SK-N-SH (cell line): ENCODE results near the gene FOXA2. TPM values are rescaled to one million over a fixed set of nuclear protein-coding genes. Genes with fewer than 3 reads are reported as not detected.

Source experiments
- CTCF ChIA-PET: fragments of 300-600, 350-600 bp; formaldehyde crosslinking; extraction: SDS; loops from one replicate; lab custom pipeline; 2021; lab: Yijun Ruan, JAX
- POLR2A ChIA-PET: fragments of 350-600 bp; sonication (Branson Sonifier 250); formaldehyde crosslinking; extraction: SDS; loops from one replicate; lab custom pipeline; 2020; ENCODE audit warnings: antibody characterized with exemption, inconsistent platforms; lab: Yijun Ruan, JAX
- DNase-seq: peaks from one replicate; pipeline ENCODE4 v3.0.0; 2012
- H2AFZ ChIP-seq: fragments of 200-600 bp; sonication (generic); 2 replicates; pipeline ENCODE4 v1.8.1; 2016; ENCODE audit warnings: antibody characterized with exemption, mild to moderate bottlenecking, low read depth
- H3F3A ChIP-seq: fragments of 200-600 bp; sonication (generic); replicated peaks from 2 replicates; pipeline ENCODE3; 2016; ENCODE audit warnings: antibody characterized with exemption, mild to moderate bottlenecking; ENCODE audit not compliant: insufficient read depth
- H3K27ac ChIP-seq, 2 experiments: fragments of 200-500 bp in 1 of 2; fragments of 200-600 bp in 1 of 2; sonication (Bioruptor generic) in 1 of 2; sonication (generic), shearing (Covaris generic) in 1 of 2; 2 replicates each; pipeline versions ENCODE4 v1.5.1 to v1.6.1; 2014 to 2016; ENCODE audit warnings: low read depth in 2 of 2, inconsistent platforms in 1 of 2, low read length in 1 of 2, mild to moderate bottlenecking in 1 of 2, mixed read lengths in 1 of 2
- H3K27me3 ChIP-seq: fragments of 200-600 bp; sonication (generic), shearing (Covaris generic); 2 replicates; pipeline ENCODE4 v1.6.1; 2016; ENCODE audit warnings: mixed run types; ENCODE audit not compliant: insufficient read depth
- H3K36me3 ChIP-seq, 2 experiments: fragments of 200-500 bp in 1 of 2; fragments of 200-600 bp in 1 of 2; sonication (Bioruptor generic) in 1 of 2; sonication (generic) in 1 of 2; replicated peaks in 1 of 2; 2 replicates each; pipeline versions ENCODE3 to v1.5.1; 2014 to 2016; ENCODE audit warnings: low read length in 1 of 2, mild to moderate bottlenecking in 1 of 2; ENCODE audit not compliant: insufficient read depth in 2 of 2, control insufficient read depth in 1 of 2
- H3K4me1 ChIP-seq, 2 experiments: fragments of 200-500 bp in 1 of 2; fragments of 200-600 bp in 1 of 2; sonication (Bioruptor generic) in 1 of 2; sonication (generic), shearing (Covaris generic) in 1 of 2; 2 replicates each; pipeline versions ENCODE4 v1.5.1 to v1.6.1; 2014 to 2016; ENCODE audit warnings: low read depth in 1 of 2, low read length in 1 of 2, mixed run types in 1 of 2; ENCODE audit not compliant: insufficient read depth in 2 of 2, control insufficient read depth in 1 of 2
- H3K4me2 ChIP-seq: fragments of 200-600 bp; sonication (generic), shearing (Covaris generic); 2 replicates; pipeline ENCODE4 v1.6.1; 2017; ENCODE audit warnings: mixed run types
- H3K4me3 ChIP-seq, 2 experiments: fragments of 200-500 bp in 1 of 2; fragments of 200-600 bp in 1 of 2; sonication (Bioruptor generic) in 1 of 2; sonication (generic), shearing (Covaris generic) in 1 of 2; 2 replicates each; pipeline versions ENCODE4 v1.5.1 to v1.8.1; 2014 to 2016; ENCODE audit warnings: low read depth in 2 of 2, inconsistent platforms in 1 of 2, low read length in 1 of 2, mild to moderate bottlenecking in 1 of 2, mixed read lengths in 1 of 2, moderate library complexity in 1 of 2
- H3K79me2 ChIP-seq: fragments of 200-600 bp; sonication (generic); 2 replicates; pipeline ENCODE4 v1.8.1; 2017; ENCODE audit warnings: mild to moderate bottlenecking; ENCODE audit not compliant: insufficient read depth
- H3K9ac ChIP-seq: fragments of 200-600 bp; sonication (generic); 2 replicates; pipeline ENCODE4 v1.6.1; 2017; ENCODE audit warnings: mixed run types
- H3K9me2 ChIP-seq: fragments of 200-600 bp; sonication (generic); 2 replicates; pipeline ENCODE4 v1.6.1; 2017; ENCODE audit warnings: mixed run types
- H3K9me3 ChIP-seq: fragments of 200-600 bp; sonication (generic); 2 replicates; pipeline ENCODE4 v1.6.1; 2017; ENCODE audit warnings: mixed run types, mild to moderate bottlenecking, moderate library complexity
- H4K20me1 ChIP-seq: fragments of 200-600 bp; sonication (generic); 2 replicates; pipeline ENCODE4 v1.6.1; 2017; ENCODE audit warnings: mild to moderate bottlenecking, mixed run types; ENCODE audit not compliant: insufficient read depth
- CHD2 ChIP-seq: fragments of 150-350 bp; IDR thresholded peaks from 2 replicates; pipeline ENCODE4 v1.6.1; 2018; ENCODE audit warnings: low read length; ENCODE audit not compliant: partially characterized antibody
- EZH2phosphoT487 ChIP-seq: fragments of 200-600 bp; sonication (generic); IDR thresholded peaks from 2 replicates; pipeline ENCODE4 v1.6.1; 2017; ENCODE audit warnings: low read depth, mixed run types, mild to moderate bottlenecking, antibody characterized with exemption, moderate library complexity, borderline replicate concordance
- FOSL2 ChIP-seq: IDR thresholded peaks from 2 replicates; pipeline ENCODE4 v1.4.0; 2012; ENCODE audit warnings: low read depth, mild to moderate bottlenecking, moderate library complexity, borderline replicate concordance
- FOXM1 ChIP-seq: IDR thresholded peaks from 2 replicates; pipeline ENCODE4 v1.4.0; 2012; ENCODE audit warnings: low read depth, mild to moderate bottlenecking
- JUND ChIP-seq: IDR thresholded peaks from 2 replicates; pipeline ENCODE4 v1.4.0; 2012
- MEF2A ChIP-seq: IDR thresholded peaks from 2 replicates; pipeline ENCODE4 v1.4.0; 2012; ENCODE audit warnings: low read depth, borderline replicate concordance
- RAD21 ChIP-seq: IDR thresholded peaks from 2 replicates; pipeline ENCODE4 v1.6.1; 2012; ENCODE audit warnings: mild to moderate bottlenecking, low read length
- RFX5 ChIP-seq: IDR thresholded peaks from 2 replicates; pipeline ENCODE4 v1.6.1; 2012; ENCODE audit warnings: mild to moderate bottlenecking, improper control_type of control experiment, low read length
- SMC3 ChIP-seq: IDR thresholded peaks from 2 replicates; pipeline ENCODE4 v1.6.1; 2012; ENCODE audit warnings: low read depth, low read length, improper control_type of control experiment
- TAF1 ChIP-seq: IDR thresholded peaks from 2 replicates; pipeline ENCODE4 v1.6.1; 2012; ENCODE audit warnings: low read depth, mild to moderate bottlenecking, low read length, moderate library complexity, borderline replicate concordance
- TEAD4 ChIP-seq: IDR thresholded peaks from 2 replicates; pipeline ENCODE4 v1.4.0; 2012; ENCODE audit warnings: mild to moderate bottlenecking, borderline replicate concordance; ENCODE audit not compliant: insufficient read depth
- YY1 ChIP-seq: IDR thresholded peaks from 2 replicates; pipeline ENCODE4 v1.4.0; 2012; ENCODE audit warnings: low read depth, mild to moderate bottlenecking
- WGBS: methylation state at CpG from one replicate; pipeline ENCODE4 v1.1.6; 2017; ENCODE audit warnings: low lambda C conversion rate; 5-methylcytosine and 5-hydroxymethylcytosine counted together
- polyA plus RNA-seq, 3 experiments: library from polyadenylated mRNA; depleted of rRNA; stranded (reverse); fragments of >200 nt; gene quantifications; 2 replicates each; pipeline ENCODE4 v1.2.3, GENCODE V29; 2012
- TF ChIP-seq, protein P1 (sequence below): fragments of 150-350 bp; IDR thresholded peaks from 2 replicates; pipeline ENCODE4 v1.6.1; 2017; ENCODE audit warnings: antibody characterized with exemption, low read length, low read depth, borderline replicate concordance
- TF ChIP-seq, protein P2 (sequence below): IDR thresholded peaks from 2 replicates; pipeline ENCODE4 v1.4.0; 2012; ENCODE audit warnings: low read depth, borderline replicate concordance
- TF ChIP-seq, protein P3 (sequence below): fragments of 150-350 bp; IDR thresholded peaks from 2 replicates; pipeline ENCODE4 v1.6.1; 2016; ENCODE audit warnings: mild to moderate bottlenecking, low read depth, low read length

The FOXA2 gene
- polyA plus RNA-seq, 1 of the 3 experiments (the other 2 are of a cell fraction): not detected

DNA sequence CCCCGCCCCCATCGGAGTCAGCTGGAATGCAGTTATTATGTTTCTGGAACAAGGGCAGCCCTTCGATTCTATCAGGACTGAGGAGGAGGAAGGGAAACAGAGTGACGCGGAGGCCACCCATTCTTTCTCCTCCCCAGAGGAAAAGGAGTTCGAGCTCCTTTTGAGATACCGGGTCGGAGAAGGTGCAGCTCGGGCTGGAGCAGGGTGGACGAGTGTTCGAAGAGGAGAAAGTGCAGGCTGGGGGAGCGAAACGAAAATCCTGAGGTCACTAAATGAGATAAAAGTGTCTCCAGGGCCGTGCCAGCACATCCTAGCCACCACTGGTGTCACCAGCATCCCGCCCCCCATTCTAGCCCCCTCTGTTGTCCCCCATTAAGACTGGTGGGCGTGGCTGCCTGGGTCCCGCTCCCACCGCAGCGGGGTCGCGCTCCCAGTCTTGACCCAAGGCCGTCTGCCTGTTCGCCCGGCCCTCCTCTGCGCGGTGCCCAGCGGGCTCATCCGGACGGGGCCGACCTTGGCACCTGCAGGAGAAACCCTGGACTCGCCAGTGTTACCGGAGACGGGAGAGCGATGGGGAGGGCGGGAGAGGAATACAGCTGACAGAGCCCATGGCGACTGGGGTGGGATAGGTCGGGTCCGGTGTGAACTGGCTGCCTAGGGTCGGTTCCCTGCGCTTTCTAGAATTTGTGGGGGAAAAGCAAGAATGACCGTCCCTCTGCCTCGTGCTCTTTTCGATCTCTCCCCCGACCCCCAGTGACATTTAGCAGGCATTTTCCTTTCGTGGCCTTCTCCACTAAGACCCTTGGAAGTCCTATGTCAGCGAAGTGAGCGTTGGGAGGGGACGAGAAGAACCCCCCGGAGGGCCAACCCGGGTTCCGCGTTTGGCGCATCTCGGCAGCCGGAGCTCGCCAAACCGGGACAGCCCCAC lies 16.2 kb downstream of the FOXA2 start:
- POLR2A ChIA-PET: no interaction called here
- Histone ChIP-seq H3K36me3 (no peaks in the 10 kb centered on the region), H3K9ac (no peak overlapping the region), H3K4me1 (no peaks in the 10 kb centered on the region), H3K4me3 (no peak overlapping the region), H3K9me3 (no peaks in the 10 kb centered on the region), H3K9me2 (no peaks in the 10 kb centered on the region), H3K27me3 (peaks cover 59% of the 10 kb centered on the region), H2AFZ (no peak overlapping the region), H3K79me2 (no peaks in the 10 kb centered on the region), H4K20me1 (no peaks in the 10 kb centered on the region), H3F3A (no peaks in the 10 kb centered on the region), H3K4me2 (no peak overlapping the region), H3K27ac (no peak overlapping the region)
- CTCF ChIA-PET: interaction anchor here (1.3 kb wide), 1 partner anchor 18 kb away, joined by 4 read pairs; no protein-coding TSS in a partner anchor
- DNase-seq: no peak
- no peak for TF ChIP-seq SMC3
- no peak for TF ChIP-seq EZH2phosphoT487
- TF ChIP-seq MEF2A: no peak
- no peak for TF ChIP-seq YY1
- no peak for TF ChIP-seq FOSL2
- TF ChIP-seq, protein P1, sequence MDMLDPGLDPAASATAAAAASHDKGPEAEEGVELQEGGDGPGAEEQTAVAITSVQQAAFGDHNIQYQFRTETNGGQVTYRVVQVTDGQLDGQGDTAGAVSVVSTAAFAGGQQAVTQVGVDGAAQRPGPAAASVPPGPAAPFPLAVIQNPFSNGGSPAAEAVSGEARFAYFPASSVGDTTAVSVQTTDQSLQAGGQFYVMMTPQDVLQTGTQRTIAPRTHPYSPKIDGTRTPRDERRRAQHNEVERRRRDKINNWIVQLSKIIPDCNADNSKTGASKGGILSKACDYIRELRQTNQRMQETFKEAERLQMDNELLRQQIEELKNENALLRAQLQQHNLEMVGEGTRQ: no peak
- TF ChIP-seq TEAD4: no peak
- TF ChIP-seq RFX5: no peak
- TF ChIP-seq, protein P2, sequence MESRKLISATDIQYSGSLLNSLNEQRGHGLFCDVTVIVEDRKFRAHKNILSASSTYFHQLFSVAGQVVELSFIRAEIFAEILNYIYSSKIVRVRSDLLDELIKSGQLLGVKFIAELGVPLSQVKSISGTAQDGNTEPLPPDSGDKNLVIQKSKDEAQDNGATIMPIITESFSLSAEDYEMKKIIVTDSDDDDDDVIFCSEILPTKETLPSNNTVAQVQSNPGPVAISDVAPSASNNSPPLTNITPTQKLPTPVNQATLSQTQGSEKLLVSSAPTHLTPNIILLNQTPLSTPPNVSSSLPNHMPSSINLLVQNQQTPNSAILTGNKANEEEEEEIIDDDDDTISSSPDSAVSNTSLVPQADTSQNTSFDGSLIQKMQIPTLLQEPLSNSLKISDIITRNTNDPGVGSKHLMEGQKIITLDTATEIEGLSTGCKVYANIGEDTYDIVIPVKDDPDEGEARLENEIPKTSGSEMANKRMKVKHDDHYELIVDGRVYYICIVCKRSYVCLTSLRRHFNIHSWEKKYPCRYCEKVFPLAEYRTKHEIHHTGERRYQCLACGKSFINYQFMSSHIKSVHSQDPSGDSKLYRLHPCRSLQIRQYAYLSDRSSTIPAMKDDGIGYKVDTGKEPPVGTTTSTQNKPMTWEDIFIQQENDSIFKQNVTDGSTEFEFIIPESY: no peak
- TF ChIP-seq FOXM1: no peak
- no peak for TF ChIP-seq RAD21
- TF ChIP-seq CHD2: no peak
- TF ChIP-seq, protein P3, sequence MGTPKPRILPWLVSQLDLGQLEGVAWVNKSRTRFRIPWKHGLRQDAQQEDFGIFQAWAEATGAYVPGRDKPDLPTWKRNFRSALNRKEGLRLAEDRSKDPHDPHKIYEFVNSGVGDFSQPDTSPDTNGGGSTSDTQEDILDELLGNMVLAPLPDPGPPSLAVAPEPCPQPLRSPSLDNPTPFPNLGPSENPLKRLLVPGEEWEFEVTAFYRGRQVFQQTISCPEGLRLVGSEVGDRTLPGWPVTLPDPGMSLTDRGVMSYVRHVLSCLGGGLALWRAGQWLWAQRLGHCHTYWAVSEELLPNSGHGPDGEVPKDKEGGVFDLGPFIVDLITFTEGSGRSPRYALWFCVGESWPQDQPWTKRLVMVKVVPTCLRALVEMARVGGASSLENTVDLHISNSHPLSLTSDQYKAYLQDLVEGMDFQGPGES: no peak
- no peak for TF ChIP-seq JUND
- TF ChIP-seq TAF1: no peak
- WGBS: 25% methylated on average over 50 of the region's 57 CpGs
